Gastrocnemius medialis (tissue), 4 donors: ENCODE results near the gene TMTC3. TPM values are rescaled to one million over a fixed set of nuclear protein-coding genes. Genes with fewer than 3 reads are reported as not detected.

Experiments used
- ATAC-seq, 2 donors: fragments of 150-250 bp; one replicate each; pipeline ENCODE4 v1.9.1; 2016
- DNase-seq, 2 donors: peaks; one replicate each; pipeline ENCODE4 v3.0.0-alpha.2; 2019
- H3K27ac ChIP-seq, 4 donors: fragments of 200-600 bp; sonication (generic); 1 replicate in 1 of 4; 2 replicates in 3 of 4; pipeline ENCODE4 v1.5.1; 2016 to 2018; ENCODE audit warnings: mild to moderate bottlenecking in 2 of 4, moderate library complexity in 1 of 4
- H3K27me3 ChIP-seq, 3 donors: fragments of 200-600 bp; sonication (generic) in 2 of 3; 1 replicate in 1 of 3; 2 replicates in 2 of 3; pipeline versions ENCODE4 v1.5.1 to v1.6.0; 2016 to 2019; ENCODE audit warnings: mild to moderate bottlenecking in 1 of 3, moderate library complexity in 1 of 3
- H3K36me3 ChIP-seq, 2 donors: fragments of 200-600 bp; sonication (generic) in 1 of 2; one replicate each; pipeline ENCODE4 v1.5.1; 2017 to 2018
- H3K4me1 ChIP-seq, 2 donors: fragments of 200-600 bp; sonication (generic) in 1 of 2; one replicate each; pipeline ENCODE4 v1.5.1; 2016 to 2017; ENCODE audit warnings: mild to moderate bottlenecking in 2 of 2
- H3K4me3 ChIP-seq, 4 donors: fragments of 200-600 bp; sonication (generic) in 3 of 4; 1 replicate in 1 of 4; 2 replicates in 3 of 4; pipeline ENCODE4 v1.5.1; 2016 to 2019; ENCODE audit warnings: mild to moderate bottlenecking in 2 of 4
- H3K9me3 ChIP-seq, 3 donors: fragments of 200-600 bp; sonication (generic) in 2 of 3; 1 replicate in 1 of 3; 2 replicates in 2 of 3; pipeline ENCODE4 v1.5.1; 2016 to 2019
- POLR2A ChIP-seq, 2 donors: fragments of 450-650 bp; IDR thresholded peaks; one replicate each; pipeline ENCODE4 v1.6.1; 2017; ENCODE audit warnings: antibody characterized with exemption in 2 of 2, mild to moderate bottlenecking in 2 of 2, moderate library complexity in 2 of 2
- in situ Hi-C, 4 donors: fragments of 200-750 bp; cut with MboI; loops; one replicate each; pipeline versions ENCODE4 v1.15.0 to v1.8.0; 2017; ENCODE audit warnings: low sequenced_read_pairs in 4 of 4
- intact Hi-C: fragments of 100-400 bp; cut with DNase I; formaldehyde crosslinking; loops from one replicate; pipeline ENCODE4 v1.15.1; 2023; ENCODE audit warnings: low total_unique reads
- total RNA-seq, 4 donors: library from RNA; depleted of rRNA; stranded (reverse); fragments of >200 nt; gene quantifications; one replicate each; pipeline versions ENCODE4 v1.1.0 to v1.2.3, GENCODE V29; 2016
- TF ChIP-seq, protein P1 (sequence below), 5 experiments: fragments of 450-650 bp in 3 of 5; fragments of 200-600 bp in 2 of 5; sonication (generic) in 2 of 5; IDR thresholded peaks in 4 of 5; conservative IDR thresholded peaks in 1 of 5; 1 replicate in 4 of 5; 2 replicates in 1 of 5; pipeline ENCODE4 v1.5.1; 2016 to 2019; ENCODE audit warnings: antibody characterized with exemption in 5 of 5, mild to moderate bottlenecking in 3 of 5, moderate library complexity in 3 of 5

Gene TMTC3
- total RNA-seq, 4 donors from 2014 or later = 4.9 to 15.9 (median 6.6) TPM

DNA sequence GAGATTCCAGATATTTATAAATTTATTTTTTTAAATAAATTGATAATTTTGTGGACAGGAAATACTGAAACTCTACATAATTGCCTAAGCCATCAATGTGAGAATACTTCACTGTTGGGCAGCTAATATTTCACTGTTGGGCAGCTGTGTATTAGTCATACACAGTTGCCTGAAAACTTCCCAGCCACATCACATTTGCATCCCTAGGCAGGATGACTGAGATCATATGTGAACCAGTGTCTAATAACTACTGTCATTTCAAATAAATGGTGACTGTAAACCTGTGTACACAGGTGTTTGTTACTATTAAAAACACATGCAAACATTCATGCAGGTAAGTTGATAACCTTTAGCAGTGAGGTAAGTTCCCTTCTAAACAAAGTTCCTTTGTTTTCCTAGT, 43.9 kb downstream of the TMTC3 start:
- H3K36me3 ChIP-seq = peaks cover 0 to 23% of the 10 kb centered on the region in 2 donors
- H3K4me3 ChIP-seq = no peak overlapping the region
- H3K4me1 ChIP-seq = no peaks in the 10 kb centered on the region
- no peaks in the 10 kb centered on the region for H3K27me3 ChIP-seq
- H3K27ac ChIP-seq = no peak overlapping the region
- no peaks in the 10 kb centered on the region for H3K9me3 ChIP-seq
- TF ChIP-seq, protein P1, sequence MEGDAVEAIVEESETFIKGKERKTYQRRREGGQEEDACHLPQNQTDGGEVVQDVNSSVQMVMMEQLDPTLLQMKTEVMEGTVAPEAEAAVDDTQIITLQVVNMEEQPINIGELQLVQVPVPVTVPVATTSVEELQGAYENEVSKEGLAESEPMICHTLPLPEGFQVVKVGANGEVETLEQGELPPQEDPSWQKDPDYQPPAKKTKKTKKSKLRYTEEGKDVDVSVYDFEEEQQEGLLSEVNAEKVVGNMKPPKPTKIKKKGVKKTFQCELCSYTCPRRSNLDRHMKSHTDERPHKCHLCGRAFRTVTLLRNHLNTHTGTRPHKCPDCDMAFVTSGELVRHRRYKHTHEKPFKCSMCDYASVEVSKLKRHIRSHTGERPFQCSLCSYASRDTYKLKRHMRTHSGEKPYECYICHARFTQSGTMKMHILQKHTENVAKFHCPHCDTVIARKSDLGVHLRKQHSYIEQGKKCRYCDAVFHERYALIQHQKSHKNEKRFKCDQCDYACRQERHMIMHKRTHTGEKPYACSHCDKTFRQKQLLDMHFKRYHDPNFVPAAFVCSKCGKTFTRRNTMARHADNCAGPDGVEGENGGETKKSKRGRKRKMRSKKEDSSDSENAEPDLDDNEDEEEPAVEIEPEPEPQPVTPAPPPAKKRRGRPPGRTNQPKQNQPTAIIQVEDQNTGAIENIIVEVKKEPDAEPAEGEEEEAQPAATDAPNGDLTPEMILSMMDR (IDR thresholded peaks at IDR 0.05 in 4 of 5, conservative IDR thresholded peaks at IDR 0.05 in 1 of 5) = no peak
- no peak for TF ChIP-seq POLR2A (IDR thresholded peaks at IDR 0.05)
- in situ Hi-C loops (no loop called here), intact Hi-C loops (no loop called here)
- no peak for ATAC-seq
- DNase-seq = no peak

DNA sequence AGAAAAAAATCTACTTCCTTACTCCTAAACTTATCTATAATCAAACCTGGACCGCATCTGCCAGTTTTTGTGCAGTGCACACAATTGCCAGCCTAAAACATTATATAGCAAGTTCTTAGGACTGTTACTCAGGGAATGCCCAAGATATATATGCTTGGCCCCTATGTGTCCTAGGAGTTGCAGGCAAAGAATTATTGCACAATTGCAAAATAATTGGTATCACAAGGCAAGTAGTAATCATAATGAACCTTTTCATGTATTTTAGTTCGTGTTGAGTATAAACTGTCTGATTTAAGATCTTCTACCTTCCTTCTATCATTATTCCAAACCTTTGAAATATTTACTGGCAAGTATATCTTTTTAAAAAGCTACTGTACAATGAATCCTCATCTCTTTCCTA, 45.5 kb downstream of the TMTC3 start:
- Histone ChIP-seq H3K4me1 (no peaks in the 10 kb centered on the region), H3K27me3 (no peaks in the 10 kb centered on the region), H3K4me3 (no peak overlapping the region), H3K36me3 (peaks cover 0 to 21% of the 10 kb centered on the region in 2 donors), H3K27ac (no peak overlapping the region), H3K9me3 (no peaks in the 10 kb centered on the region)
- in situ Hi-C loops = no loop called here
- no peak for ATAC-seq
- intact Hi-C loops = no loop called here
- TF ChIP-seq, protein P1 (IDR thresholded peaks at IDR 0.05 in 4 of 5, conservative IDR thresholded peaks at IDR 0.05 in 1 of 5) = no peak
- no peak for TF ChIP-seq POLR2A (IDR thresholded peaks at IDR 0.05)
- DNase-seq = no peak

DNA sequence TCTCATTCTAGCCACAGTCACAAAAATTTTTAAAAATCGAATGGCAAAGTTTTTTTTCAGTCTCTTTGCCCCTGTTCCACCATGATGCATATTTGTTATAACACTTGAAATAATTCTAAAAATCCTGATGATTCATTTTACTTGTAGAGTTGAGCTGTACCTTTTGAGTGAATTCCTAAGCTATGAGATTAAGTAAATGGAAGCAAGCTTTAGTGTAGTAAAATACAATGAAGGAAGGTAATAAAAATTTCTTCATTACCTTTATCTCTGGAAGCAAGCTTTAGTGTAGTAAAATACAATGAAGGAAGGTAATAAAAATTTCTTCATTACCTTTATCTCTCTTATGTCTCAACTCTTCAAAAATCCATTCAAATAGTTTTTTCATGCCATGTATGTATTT, 46.1 kb downstream of the TMTC3 start:
- no peaks in the 10 kb centered on the region for H3K27me3 ChIP-seq
- H3K27ac ChIP-seq = no peak overlapping the region
- ATAC-seq (no peak), DNase-seq (no peak)
- H3K36me3 ChIP-seq = peaks cover 0 to 17% of the 10 kb centered on the region in 2 donors
- H3K9me3 ChIP-seq = no peaks in the 10 kb centered on the region
- TF ChIP-seq POLR2A (IDR thresholded peaks at IDR 0.05) = no peak
- TF ChIP-seq, protein P1 (IDR thresholded peaks at IDR 0.05 in 4 of 5, conservative IDR thresholded peaks at IDR 0.05 in 1 of 5) = no peak
- no peaks in the 10 kb centered on the region for H3K4me1 ChIP-seq
- in situ Hi-C loops (no loop called here), intact Hi-C loops (no loop called here)
- H3K4me3 ChIP-seq = no peak overlapping the region

DNA sequence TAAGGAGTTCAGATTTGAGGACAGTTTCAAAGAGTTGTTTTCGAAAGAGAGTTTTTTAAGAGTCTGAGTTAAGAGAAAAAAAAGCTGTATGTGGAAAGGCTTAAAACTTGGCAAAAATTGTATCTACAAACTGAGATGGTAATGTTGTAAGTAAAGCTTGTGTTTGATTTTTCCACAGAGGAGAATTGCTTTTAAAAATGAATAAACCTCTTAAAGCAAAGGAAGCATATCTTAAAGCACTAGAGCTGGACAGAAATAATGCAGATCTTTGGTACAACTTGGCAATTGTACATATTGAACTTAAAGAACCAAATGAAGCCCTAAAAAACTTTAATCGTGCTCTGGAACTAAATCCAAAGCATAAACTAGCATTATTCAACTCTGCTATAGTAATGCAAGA, 50.3 kb downstream of the TMTC3 start:
- TF ChIP-seq, protein P1 (IDR thresholded peaks at IDR 0.05 in 4 of 5, conservative IDR thresholded peaks at IDR 0.05 in 1 of 5) = no peak
- no peak for TF ChIP-seq POLR2A (IDR thresholded peaks at IDR 0.05)
- no peaks in the 10 kb centered on the region for H3K27me3 ChIP-seq
- DNase-seq (no peak), ATAC-seq (no peak)
- H3K4me3 ChIP-seq = no peak overlapping the region
- H3K9me3 ChIP-seq = no peaks in the 10 kb centered on the region
- no peak overlapping the region for H3K27ac ChIP-seq
- H3K4me1 ChIP-seq = no peaks in the 10 kb centered on the region
- in situ Hi-C loops (no loop called here), intact Hi-C loops (no loop called here)
- H3K36me3 ChIP-seq = peaks cover 0 to 23% of the 10 kb centered on the region in 2 donors

DNA sequence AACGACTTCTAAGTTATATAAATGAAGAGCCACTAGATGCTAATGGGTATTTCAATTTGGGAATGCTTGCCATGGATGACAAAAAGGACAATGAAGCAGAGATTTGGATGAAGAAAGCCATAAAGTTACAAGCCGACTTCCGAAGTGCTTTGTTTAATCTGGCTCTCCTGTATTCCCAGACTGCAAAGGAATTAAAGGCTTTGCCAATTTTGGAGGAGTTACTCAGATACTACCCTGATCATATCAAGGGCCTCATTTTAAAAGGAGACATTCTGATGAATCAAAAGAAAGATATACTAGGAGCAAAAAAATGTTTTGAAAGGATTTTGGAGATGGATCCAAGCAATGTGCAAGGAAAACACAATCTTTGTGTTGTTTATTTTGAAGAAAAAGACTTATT, 52.8 kb downstream of the TMTC3 start:
- Histone ChIP-seq H3K9me3 (no peaks in the 10 kb centered on the region), H3K27me3 (no peaks in the 10 kb centered on the region), H3K36me3 (peaks cover 0 to 23% of the 10 kb centered on the region in 2 donors), H3K4me1 (no peaks in the 10 kb centered on the region), H3K27ac (no peak overlapping the region), H3K4me3 (no peak overlapping the region)
- intact Hi-C loops = no loop called here
- in situ Hi-C loops = no loop called here
- no peak for DNase-seq
- TF ChIP-seq, protein P1 (IDR thresholded peaks at IDR 0.05 in 4 of 5, conservative IDR thresholded peaks at IDR 0.05 in 1 of 5) = no peak
- TF ChIP-seq POLR2A (IDR thresholded peaks at IDR 0.05) = no peak
- no peak for ATAC-seq
